Neuronal stem cell (in vitro differentiated cells): Measurements from ENCODE around the gene FOXP1.

Experiments used
- DNase-seq: peaks from one replicate; pipeline ENCODE4 v3.0.0-alpha.2; 2013; ENCODE audit warnings: low spot score
- H2AFZ ChIP-seq: one replicate; pipeline ENCODE4 v1.6.1; 2013; ENCODE audit warnings: mild to moderate bottlenecking, low read length, inconsistent platforms
- H2AK5ac ChIP-seq: 2 replicates; pipeline ENCODE4 v1.6.1; 2013; ENCODE audit warnings: low read depth, mild to moderate bottlenecking, inconsistent platforms, low read length, moderate library complexity, mixed read lengths
- H2BK120ac ChIP-seq: 2 replicates; pipeline ENCODE4 v1.6.1; 2013; ENCODE audit warnings: low read depth, mild to moderate bottlenecking, inconsistent platforms, low read length, moderate library complexity, mixed read lengths
- H2BK12ac ChIP-seq: one replicate; pipeline ENCODE4 v1.6.1; 2013; ENCODE audit warnings: low read length, inconsistent platforms
- H2BK15ac ChIP-seq: 2 replicates; pipeline ENCODE4 v1.6.1; 2013; ENCODE audit warnings: mild to moderate bottlenecking, low read length, inconsistent platforms, mixed read lengths
- H2BK5ac ChIP-seq: one replicate; pipeline ENCODE4 v1.6.1; 2013; ENCODE audit warnings: inconsistent platforms, mild to moderate bottlenecking, low read length, moderate library complexity
- H3K14ac ChIP-seq: one replicate; pipeline ENCODE4 v1.6.1; 2013; ENCODE audit warnings: low read length, inconsistent platforms
- H3K18ac ChIP-seq: 2 replicates; pipeline ENCODE4 v1.6.1; 2013; ENCODE audit warnings: low read length, inconsistent platforms
- H3K23ac ChIP-seq: 2 replicates; pipeline ENCODE4 v1.6.1; 2013; ENCODE audit warnings: low read depth, mild to moderate bottlenecking, mixed read lengths, low read length, inconsistent platforms; ENCODE audit not compliant: poor library complexity
- H3K27ac ChIP-seq: replicated peaks from 3 replicates; pipeline ENCODE4 v1.5.1; 2013; ENCODE audit warnings: low read length, inconsistent platforms
- H3K27me3 ChIP-seq, 3 experiments: 2 replicates each; pipeline ENCODE4 v1.6.1; 2013; ENCODE audit warnings: low read length in 3 of 3, mild to moderate bottlenecking in 2 of 3, inconsistent platforms in 1 of 3, low read depth in 1 of 3, mixed read lengths in 1 of 3, moderate library complexity in 1 of 3; ENCODE audit not compliant: control insufficient read depth in 3 of 3, insufficient read depth in 3 of 3
- H3K36me3 ChIP-seq, 2 donors: replicated peaks in 1 of 2; 2 replicates each; pipeline ENCODE4 v1.6.1; 2013; ENCODE audit warnings: low read length in 2 of 2; ENCODE audit not compliant: control insufficient read depth in 2 of 2, insufficient read depth in 2 of 2
- H3K4ac ChIP-seq: 2 replicates; pipeline ENCODE4 v1.6.1; 2013; ENCODE audit warnings: inconsistent platforms, mild to moderate bottlenecking, low read length, moderate library complexity
- H3K4me1 ChIP-seq, 2 donors: 1 replicate in 1 of 2; 2 replicates in 1 of 2; pipeline ENCODE4 v1.6.1; 2013; ENCODE audit warnings: low read length in 2 of 2, low read depth in 1 of 2; ENCODE audit not compliant: control insufficient read depth in 2 of 2, insufficient read depth in 1 of 2
- H3K4me2 ChIP-seq: one replicate; pipeline ENCODE4 v1.6.1; 2013; ENCODE audit warnings: mild to moderate bottlenecking, low read length, inconsistent platforms; ENCODE audit not compliant: insufficient read depth, poor library complexity, severe bottlenecking
- H3K4me3 ChIP-seq, 2 donors: 2 replicates each; pipeline ENCODE4 v1.5.1; 2013; ENCODE audit warnings: low read length in 2 of 2, mild to moderate bottlenecking in 2 of 2, inconsistent platforms in 1 of 2, moderate library complexity in 1 of 2
- H3K79me1 ChIP-seq: one replicate; pipeline ENCODE4 v1.6.1; 2013; ENCODE audit warnings: low read depth, mild to moderate bottlenecking, inconsistent platforms, low read length, moderate library complexity
- H3K9ac ChIP-seq: one replicate; pipeline ENCODE4 v1.6.1; 2013; ENCODE audit warnings: mild to moderate bottlenecking, low read depth, low read length, inconsistent platforms; ENCODE audit not compliant: poor library complexity
- H3K9me3 ChIP-seq, 2 donors: replicated peaks in 1 of 2; 2 replicates each; pipeline versions ENCODE3 to v1.6.1; 2013; ENCODE audit warnings: low read length in 2 of 2, mild to moderate bottlenecking in 2 of 2, inconsistent platforms in 1 of 2, low read depth in 1 of 2, mixed read lengths in 1 of 2, moderate library complexity in 1 of 2; ENCODE audit not compliant: control insufficient read depth in 2 of 2, insufficient read depth in 1 of 2
- H4K8ac ChIP-seq: one replicate; pipeline ENCODE4 v1.6.1; 2013; ENCODE audit warnings: low read depth, mild to moderate bottlenecking, inconsistent platforms, low read length, moderate library complexity
- H4K91ac ChIP-seq: one replicate; pipeline ENCODE4 v1.6.1; 2013; ENCODE audit warnings: low read length, low read depth, mild to moderate bottlenecking, inconsistent platforms; ENCODE audit not compliant: poor library complexity
- WGBS, 2 donors: extraction: QIAGEN DNeasy Blood & Tissue Kit; methylation state at CpG; one replicate each; pipeline ENCODE4 v1.1.7; 2013; ENCODE audit warnings: missing lambda C conversion rate in 2 of 2, mixed read lengths in 1 of 2; ENCODE audit not compliant: insufficient read length in 2 of 2, insufficient replicate concordance in 1 of 2; ENCODE audit errors: extremely low coverage in 2 of 2; 5-methylcytosine and 5-hydroxymethylcytosine counted together

Gene FOXP1

DNA sequence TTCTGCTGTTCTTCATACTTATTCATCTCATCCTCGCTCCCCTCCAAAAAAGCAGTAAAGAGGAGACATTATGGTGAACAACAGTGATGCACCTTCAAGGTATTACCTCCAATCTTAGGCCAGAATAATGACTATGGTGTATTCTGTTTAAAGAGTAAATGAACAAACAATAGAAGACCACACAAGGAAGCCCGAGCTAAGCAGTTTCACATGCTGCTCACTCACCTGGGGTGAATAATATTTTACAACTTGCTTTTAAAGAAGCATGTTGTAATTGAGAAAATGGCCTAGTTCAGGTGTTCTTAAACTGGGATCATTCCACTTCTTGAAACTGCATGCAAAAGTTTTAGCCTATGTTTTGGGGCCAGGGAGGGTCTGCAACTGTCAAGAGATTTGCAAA lies 581.2 kb downstream of the FOXP1 start:
- Histone ChIP-seq H3K27me3 (no peaks in the 10 kb centered on the region), H2BK120ac (no peak overlapping the region), H3K14ac (no peak overlapping the region), H3K18ac (no peak overlapping the region), H2AK5ac (no peak overlapping the region), H2AFZ (no peak overlapping the region), H3K36me3 (peaks cover 0 to 7% of the 10 kb centered on the region in 2 donors), H3K4me1 (peaks cover 2 to 5% of the 10 kb centered on the region in 2 donors), H4K8ac (no peak overlapping the region), H2BK12ac (no peak overlapping the region), H3K23ac (no peak overlapping the region), H3K79me1 (no peaks in the 10 kb centered on the region), H3K27ac (no peak overlapping the region), H3K4me3 (no peak overlapping the region), H2BK5ac (no peak overlapping the region), H4K91ac (no peak overlapping the region), H3K4me2 (no peak overlapping the region), H2BK15ac (no peak overlapping the region), H3K9ac (no peak overlapping the region), H3K9me3 (no peaks in the 10 kb centered on the region), H3K4ac (no peak overlapping the region)
- no peak for DNase-seq
- no CpG with 5 or more reads among the region's 2 CpGs for WGBS, 2 donors

DNA sequence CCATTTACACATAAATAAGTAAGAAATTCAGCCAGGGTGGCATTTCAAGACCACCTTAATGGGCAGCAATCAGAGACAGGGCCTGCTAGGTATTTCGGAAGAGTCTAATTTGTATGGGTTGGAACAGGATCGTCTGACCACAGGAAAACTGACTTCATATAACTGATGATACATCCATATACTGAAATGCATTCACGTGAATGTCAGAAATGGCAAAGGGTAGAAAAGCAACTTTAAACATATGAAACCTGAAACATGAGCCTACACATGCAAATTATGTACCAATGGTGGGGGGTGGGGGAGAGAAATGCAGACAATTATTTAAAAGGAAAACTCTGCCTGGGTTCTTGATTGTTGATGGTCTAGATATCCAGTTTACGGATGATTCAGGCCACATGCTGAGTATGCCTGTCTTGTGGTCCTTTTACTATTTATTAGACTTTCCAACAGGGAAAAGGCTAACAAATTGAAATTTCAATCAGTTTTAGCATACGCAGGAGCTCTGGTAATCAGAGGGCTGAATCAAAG lies 582.2 kb downstream of the FOXP1 start:
- Histone ChIP-seq H3K23ac (no peak overlapping the region), H2AFZ (no peak overlapping the region), H2BK120ac (no peak overlapping the region), H4K91ac (no peak overlapping the region), H3K27ac (no peak overlapping the region), H4K8ac (no peak overlapping the region), H3K4me3 (no peak overlapping the region), H2BK12ac (no peak overlapping the region), H3K18ac (no peak overlapping the region), H3K14ac (no peak overlapping the region), H3K4me2 (no peak overlapping the region), H2AK5ac (no peak overlapping the region), H3K36me3 (peaks cover 0 to 16% of the 10 kb centered on the region in 2 donors), H3K27me3 (no peaks in the 10 kb centered on the region), H3K79me1 (no peaks in the 10 kb centered on the region), H2BK15ac (no peak overlapping the region), H2BK5ac (no peak overlapping the region), H3K9me3 (no peaks in the 10 kb centered on the region), H3K9ac (no peak overlapping the region), H3K4me1 (peaks cover 2 to 3% of the 10 kb centered on the region in 2 donors), H3K4ac (no peak overlapping the region)
- no CpG with 5 or more reads among the region's 5 CpGs for WGBS, 2 donors
- no peak for DNase-seq

DNA sequence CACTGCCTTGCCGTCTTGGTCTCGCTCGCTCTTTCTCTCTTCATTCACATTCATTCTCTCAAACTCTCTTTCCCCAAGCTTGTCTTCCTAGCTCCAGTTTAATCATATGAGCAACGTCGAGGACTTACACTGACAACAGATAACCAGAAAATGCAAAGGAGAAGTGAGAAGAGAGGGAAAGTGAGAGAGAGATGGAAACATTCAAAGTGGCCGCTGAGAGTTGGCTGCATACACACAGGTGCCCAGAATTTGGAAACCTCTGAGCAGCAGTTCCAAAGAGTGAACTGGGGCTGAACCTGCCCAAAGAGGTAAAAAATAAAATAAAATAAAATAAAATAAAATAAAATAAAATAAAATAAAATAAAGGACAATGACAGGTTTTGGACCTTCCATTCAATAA lies 583.0 kb downstream of the FOXP1 start:
- Histone ChIP-seq H2BK120ac (no peak overlapping the region), H3K4me1 (peaks cover 2 to 3% of the 10 kb centered on the region in 2 donors), H3K9me3 (no peaks in the 10 kb centered on the region), H4K8ac (no peak overlapping the region), H3K36me3 (peaks cover 0 to 16% of the 10 kb centered on the region in 2 donors), H4K91ac (no peak overlapping the region), H2AFZ (no peak overlapping the region), H2AK5ac (no peak overlapping the region), H3K79me1 (no peaks in the 10 kb centered on the region), H3K9ac (no peak overlapping the region), H2BK15ac (no peak overlapping the region), H2BK12ac (no peak overlapping the region), H3K27me3 (no peaks in the 10 kb centered on the region), H3K14ac (no peak overlapping the region), H3K4ac (no peak overlapping the region), H3K4me3 (no peak overlapping the region), H2BK5ac (no peak overlapping the region), H3K23ac (no peak overlapping the region), H3K4me2 (no peak overlapping the region), H3K27ac (no peak overlapping the region), H3K18ac (no peak overlapping the region)
- DNase-seq, result no peak
- WGBS, 2 donors, result no CpG with 5 or more reads among the region's 6 CpGs

DNA sequence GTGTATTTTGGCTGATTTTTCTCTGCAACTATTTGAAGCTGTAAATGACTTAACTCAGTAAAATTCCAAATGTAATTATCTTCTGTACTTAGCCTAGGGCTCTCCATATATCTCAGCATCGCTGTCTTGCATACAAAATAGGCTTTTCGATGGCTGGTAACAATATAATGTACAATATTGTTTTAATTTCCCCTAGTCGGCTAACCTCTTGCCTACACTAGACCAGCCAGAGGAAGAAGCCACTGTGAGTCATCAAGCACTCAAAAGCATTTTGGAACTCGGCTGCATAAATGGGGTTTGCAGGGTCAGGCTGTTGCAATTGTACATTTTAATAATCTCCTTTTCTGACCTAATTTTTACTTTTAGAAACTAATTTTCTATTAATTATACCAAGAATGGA lies 583.8 kb downstream of the FOXP1 start:
- Histone ChIP-seq H3K4me3 (no peak overlapping the region), H3K9ac (no peak overlapping the region), H2AFZ (no peak overlapping the region), H3K27ac (no peak overlapping the region), H3K9me3 (no peaks in the 10 kb centered on the region), H3K27me3 (no peaks in the 10 kb centered on the region), H2AK5ac (no peak overlapping the region), H2BK12ac (no peak overlapping the region), H3K23ac (no peak overlapping the region), H4K91ac (no peak overlapping the region), H2BK120ac (no peak overlapping the region), H2BK5ac (no peak overlapping the region), H3K14ac (no peak overlapping the region), H3K36me3 (peaks cover 0 to 16% of the 10 kb centered on the region in 2 donors), H4K8ac (no peak overlapping the region), H3K18ac (no peak overlapping the region), H3K4me2 (no peak overlapping the region), H3K79me1 (no peaks in the 10 kb centered on the region), H3K4me1 (peaks cover 2 to 3% of the 10 kb centered on the region in 2 donors), H2BK15ac (no peak overlapping the region), H3K4ac (no peak overlapping the region)
- no CpG with 5 or more reads among the region's 4 CpGs for WGBS, 2 donors
- no peak for DNase-seq
